Naive thymus-derived CD4-positive, alpha-beta T cell (primary cell): ENCODE measurements around the gene CALML6. TPM values are rescaled to one million over a fixed set of nuclear protein-coding genes. Genes with fewer than 3 reads are reported as not detected.

ENCODE experiments used
- ATAC-seq: fragments of 150-1000 bp; cut with Tn5 transposase; 2 replicates; pipeline ENCODE4 v1.10.0; 2021; ENCODE audit warnings: mild to moderate bottlenecking, moderate library complexity
- CTCF ChIA-PET: fragments of 350-600 bp; sonication (Branson Sonifier 250); formaldehyde crosslinking; loops from one replicate; lab custom pipeline; 2021; ENCODE audit warnings: antibody characterized with exemption; lab: Charles Lee
- POLR2A ChIA-PET: fragments of 350-600 bp; sonication (Branson Sonifier 250); formaldehyde crosslinking; loops from one replicate; lab custom pipeline; 2021; ENCODE audit warnings: antibody characterized with exemption, inconsistent platforms; lab: Charles Lee
- DNase-seq, 9 donors: peaks; one replicate each; pipeline versions ENCODE4 v3.0.0 to v3.0.0-alpha.2; 2020 to 2022; ENCODE audit warnings: mixed read lengths in 1 of 9
- H3K27ac ChIP-seq: one replicate; pipeline ENCODE4 v1.7.0; 2013; ENCODE audit warnings: mild to moderate bottlenecking, low read depth, low read length, moderate library complexity
- H3K27me3 ChIP-seq, 2 donors: one replicate each; pipeline ENCODE4 v1.7.0; 2013; ENCODE audit warnings: low read length in 2 of 2, mild to moderate bottlenecking in 2 of 2, moderate library complexity in 2 of 2; ENCODE audit not compliant: control insufficient read depth in 2 of 2, insufficient read depth in 2 of 2
- H3K36me3 ChIP-seq, 3 experiments: 1 replicate in 2 of 3; 2 replicates in 1 of 3; pipeline ENCODE4 v1.7.0; 2013; ENCODE audit warnings: low read length in 3 of 3, mild to moderate bottlenecking in 3 of 3, moderate library complexity in 1 of 3; ENCODE audit not compliant: insufficient read depth in 3 of 3, control insufficient read depth in 2 of 3
- H3K4me1 ChIP-seq, 2 donors: one replicate each; pipeline ENCODE4 v1.7.0; 2013; ENCODE audit warnings: low read length in 2 of 2, mild to moderate bottlenecking in 2 of 2, moderate library complexity in 1 of 2; ENCODE audit not compliant: control insufficient read depth in 2 of 2, insufficient read depth in 2 of 2
- H3K4me3 ChIP-seq: 2 replicates; pipeline ENCODE4 v1.7.0; 2013; ENCODE audit warnings: mild to moderate bottlenecking, low read length
- H3K9me3 ChIP-seq, 3 experiments: 1 replicate in 2 of 3; 2 replicates in 1 of 3; pipeline ENCODE4 v1.7.0; 2013; ENCODE audit warnings: low read length in 3 of 3; ENCODE audit not compliant: control insufficient read depth in 2 of 3
- H3K27ac Mint-ChIP-seq, 9 donors: one replicate each; pipeline ENCODE4 v1.8.0; 2020 to 2022; ENCODE audit warnings: mixed read lengths in 9 of 9, mild to moderate bottlenecking in 8 of 9, moderate library complexity in 5 of 9, inconsistent platforms in 2 of 9
- H3K27me3 Mint-ChIP-seq, 5 donors: one replicate each; pipeline ENCODE4 v1.8.0; 2021 to 2022; ENCODE audit warnings: mixed read lengths in 5 of 5, mild to moderate bottlenecking in 1 of 5
- H3K36me3 Mint-ChIP-seq, 5 donors: one replicate each; pipeline ENCODE4 v1.8.0; 2020 to 2022; ENCODE audit warnings: mixed read lengths in 5 of 5, mild to moderate bottlenecking in 3 of 5, inconsistent platforms in 1 of 5
- H3K4me1 Mint-ChIP-seq, 7 donors: one replicate each; pipeline ENCODE4 v1.8.0; 2020 to 2022; ENCODE audit warnings: mixed read lengths in 7 of 7, mild to moderate bottlenecking in 3 of 7, inconsistent platforms in 1 of 7
- H3K4me3 Mint-ChIP-seq, 10 donors: one replicate each; pipeline ENCODE4 v1.8.0; 2020 to 2022; ENCODE audit warnings: mild to moderate bottlenecking in 10 of 10, mixed read lengths in 10 of 10, moderate library complexity in 6 of 10, inconsistent platforms in 2 of 10
- H3K9me3 Mint-ChIP-seq, 11 donors: one replicate each; pipeline ENCODE4 v1.8.0; 2020 to 2022; ENCODE audit warnings: mixed read lengths in 11 of 11, mild to moderate bottlenecking in 4 of 11, inconsistent platforms in 1 of 11, moderate library complexity in 1 of 11
- intact Hi-C, 2 donors: fragments of 100-400 bp; cut with micrococcal nuclease; formaldehyde crosslinking; loops; one replicate each; pipeline ENCODE4 v1.15.1; 2023
- polyA plus RNA-seq, 2 donors: library from polyadenylated mRNA; unstranded; fragments of 300-500 nt; fragmentation: Illumina TruSeq; gene quantifications; one replicate each; pipeline ENCODE4 v1.2.3, GENCODE V29; 2021
- total RNA-seq, 6 experiments: library from RNA in 5 of 6; stranded (reverse) in 5 of 6; gene quantifications; 1 replicate in 5 of 6; 2 replicates in 1 of 6; pipeline ENCODE4 v1.2.3 and lab custom pipeline; 2021 to 2026

CALML6 gene
- total and polyA plus RNA-seq, 7 experiments from 2014 or later = 0.94 to 2.5 (median 1.4) TPM; not detected in 3

GRCh38 chr1:1926346-1926811 lies 11.3 kb downstream of the CALML6 start:
- no peaks in the 10 kb centered on the region for H3K4me1 ChIP-seq
- Mint-ChIP-seq H3K4me1 (no peaks in the 10 kb centered on the region), H3K27ac (no peak overlapping the region), H3K27me3 (no peaks in the 10 kb centered on the region), H3K4me3 (no peak overlapping the region), H3K36me3 (no peaks in the 10 kb centered on the region), H3K9me3 (no peaks in the 10 kb centered on the region)
- H3K27ac ChIP-seq = no peak overlapping the region
- ATAC-seq = no peak
- no peaks in the 10 kb centered on the region for H3K27me3 ChIP-seq
- no peak overlapping the region for H3K4me3 ChIP-seq
- no peak for DNase-seq
- ChIA-PET CTCF (no interaction called here), POLR2A (no interaction called here)
- no peaks in the 10 kb centered on the region for H3K9me3 ChIP-seq
- no peaks in the 10 kb centered on the region for H3K36me3 ChIP-seq
- intact Hi-C loops = no loop called here

GRCh38 chr1:1926886-1927660 lies 12.0 kb downstream of the CALML6 start:
- CTCF ChIA-PET = no interaction called here
- no peak overlapping the region for H3K27ac Mint-ChIP-seq
- Histone ChIP-seq H3K27me3 (no peaks in the 10 kb centered on the region), H3K36me3 (no peaks in the 10 kb centered on the region), H3K9me3 (no peaks in the 10 kb centered on the region), H3K4me1 (no peaks in the 10 kb centered on the region), H3K27ac (no peak overlapping the region), H3K4me3 (no peak overlapping the region)
- POLR2A ChIA-PET = no interaction called here
- no peak overlapping the region for H3K4me3 Mint-ChIP-seq
- intact Hi-C loops = no loop called here
- no peaks in the 10 kb centered on the region for H3K9me3 Mint-ChIP-seq
- H3K36me3 Mint-ChIP-seq = no peaks in the 10 kb centered on the region
- ATAC-seq (no peak), DNase-seq (no peak)
- H3K4me1 Mint-ChIP-seq = no peaks in the 10 kb centered on the region
- H3K27me3 Mint-ChIP-seq = no peaks in the 10 kb centered on the region

DNA sequence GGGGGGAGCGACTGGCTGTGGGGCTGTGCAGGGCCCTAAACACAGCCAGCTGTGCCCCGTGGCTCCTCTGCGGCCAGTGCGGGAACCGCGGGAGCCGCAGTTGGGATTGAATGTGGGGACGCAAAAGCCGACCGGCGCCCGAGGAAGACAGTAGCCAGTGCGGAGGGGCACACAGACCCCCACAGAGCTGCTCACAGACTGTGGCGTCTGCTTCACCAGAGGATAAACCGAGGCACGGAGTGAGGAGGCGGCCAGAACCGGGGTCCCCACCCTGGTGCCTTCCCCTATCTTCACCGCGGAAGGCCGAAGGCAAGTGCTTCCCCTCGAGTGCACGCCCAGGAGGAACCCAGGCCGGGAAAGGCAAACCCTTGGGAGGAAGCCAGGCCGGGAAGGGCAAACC lies 12.7 kb downstream of the CALML6 start:
- intact Hi-C loops = no loop called here
- DNase-seq (no peak), ATAC-seq (no peak)
- H3K4me1 ChIP-seq = no peaks in the 10 kb centered on the region
- no peak overlapping the region for H3K4me3 ChIP-seq
- H3K27ac ChIP-seq = no peak overlapping the region
- Mint-ChIP-seq H3K9me3 (no peaks in the 10 kb centered on the region), H3K4me1 (no peaks in the 10 kb centered on the region), H3K36me3 (no peaks in the 10 kb centered on the region), H3K27ac (no peak overlapping the region), H3K27me3 (no peaks in the 10 kb centered on the region), H3K4me3 (no peak overlapping the region)
- H3K9me3 ChIP-seq = no peaks in the 10 kb centered on the region
- H3K27me3 ChIP-seq = no peaks in the 10 kb centered on the region
- ChIA-PET CTCF (no interaction called here), POLR2A (no interaction called here)
- H3K36me3 ChIP-seq = no peaks in the 10 kb centered on the region

DNA sequence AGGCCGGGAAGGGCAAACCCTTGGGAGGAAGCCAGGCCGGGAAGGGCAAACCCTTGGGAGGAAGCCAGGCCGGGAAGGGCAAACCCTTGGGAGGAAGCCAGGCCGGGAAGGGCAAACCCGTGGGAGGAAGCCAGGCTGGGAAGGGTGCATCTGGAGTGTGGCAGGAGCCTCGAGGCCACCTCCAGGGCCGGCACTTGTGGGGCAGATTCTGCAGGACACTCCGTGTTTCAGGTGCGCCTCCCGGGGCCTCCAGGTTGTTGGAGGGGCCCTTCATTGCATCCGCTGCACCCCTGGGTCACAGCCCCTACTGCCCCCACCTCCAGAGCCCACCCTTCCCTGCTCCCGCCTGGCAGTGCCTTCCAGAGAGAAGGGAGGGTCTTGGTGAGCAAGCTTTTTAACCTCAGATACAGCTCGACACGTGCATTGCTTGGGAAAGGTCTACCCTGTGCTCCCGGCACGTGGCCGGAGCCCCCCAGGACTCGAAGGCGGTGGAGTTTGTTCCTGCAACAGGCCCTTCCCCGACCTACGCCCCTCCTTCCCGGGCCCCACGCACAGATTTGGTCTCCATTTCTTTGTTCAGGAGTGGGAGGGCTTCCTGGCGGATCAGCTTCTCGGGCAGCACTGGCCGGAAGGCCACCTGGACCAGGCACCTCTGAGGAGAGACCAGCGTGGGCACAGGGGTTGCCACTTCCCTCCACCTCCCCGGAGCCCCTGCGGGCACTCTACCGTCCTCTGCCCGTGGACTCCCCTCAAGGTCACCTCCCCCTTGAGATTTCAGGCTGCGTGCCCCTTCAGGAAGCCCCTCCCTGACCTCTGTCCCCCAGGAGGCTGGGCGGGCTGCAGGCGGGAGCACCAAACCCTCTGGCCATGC lies 13.4 kb downstream of the CALML6 start:
- intact Hi-C loops = no loop called here
- no peaks in the 10 kb centered on the region for H3K9me3 ChIP-seq
- DNase-seq = no peak
- no peaks in the 10 kb centered on the region for H3K27me3 ChIP-seq
- no peaks in the 10 kb centered on the region for H3K4me1 Mint-ChIP-seq
- H3K36me3 Mint-ChIP-seq = no peaks in the 10 kb centered on the region
- H3K4me3 Mint-ChIP-seq = no peak overlapping the region
- ChIA-PET POLR2A (no interaction called here), CTCF (no interaction called here)
- no peak overlapping the region for H3K27ac Mint-ChIP-seq
- no peaks in the 10 kb centered on the region for H3K36me3 ChIP-seq
- no peaks in the 10 kb centered on the region for H3K4me1 ChIP-seq
- H3K4me3 ChIP-seq = no peak overlapping the region
- H3K9me3 Mint-ChIP-seq = peaks cover 0 to 1% (median 0%) of the 10 kb centered on the region in 11 donors
- no peak for ATAC-seq
- H3K27me3 Mint-ChIP-seq = no peaks in the 10 kb centered on the region
- H3K27ac ChIP-seq = no peak overlapping the region

- H3K4me1 Mint-ChIP-seq = no peaks in the 10 kb centered on the region
- H3K36me3 Mint-ChIP-seq = peaks cover 0 to 2% (median 0%) of the 10 kb centered on the region in 5 donors
- H3K27ac ChIP-seq = no peak overlapping the region
- DNase-seq (no peak), ATAC-seq (no peak)
- CTCF ChIA-PET = no interaction called here
- H3K36me3 ChIP-seq = no peaks in the 10 kb centered on the region
- H3K4me3 Mint-ChIP-seq = no peak overlapping the region
- H3K4me1 ChIP-seq = no peaks in the 10 kb centered on the region
- POLR2A ChIA-PET = no interaction called here
- no peak overlapping the region for H3K27ac Mint-ChIP-seq
- intact Hi-C loops = no loop called here
- no peaks in the 10 kb centered on the region for H3K27me3 ChIP-seq
- no peaks in the 10 kb centered on the region for H3K27me3 Mint-ChIP-seq
- H3K9me3 Mint-ChIP-seq = peaks cover 0 to 5% (median 0%) of the 10 kb centered on the region in 11 donors
- H3K9me3 ChIP-seq = no peaks in the 10 kb centered on the region
- H3K4me3 ChIP-seq = no peak overlapping the region
These were observed 14.1 kb downstream of the CALML6 start for GRCh38 chr1:1929102-1929638.

DNA sequence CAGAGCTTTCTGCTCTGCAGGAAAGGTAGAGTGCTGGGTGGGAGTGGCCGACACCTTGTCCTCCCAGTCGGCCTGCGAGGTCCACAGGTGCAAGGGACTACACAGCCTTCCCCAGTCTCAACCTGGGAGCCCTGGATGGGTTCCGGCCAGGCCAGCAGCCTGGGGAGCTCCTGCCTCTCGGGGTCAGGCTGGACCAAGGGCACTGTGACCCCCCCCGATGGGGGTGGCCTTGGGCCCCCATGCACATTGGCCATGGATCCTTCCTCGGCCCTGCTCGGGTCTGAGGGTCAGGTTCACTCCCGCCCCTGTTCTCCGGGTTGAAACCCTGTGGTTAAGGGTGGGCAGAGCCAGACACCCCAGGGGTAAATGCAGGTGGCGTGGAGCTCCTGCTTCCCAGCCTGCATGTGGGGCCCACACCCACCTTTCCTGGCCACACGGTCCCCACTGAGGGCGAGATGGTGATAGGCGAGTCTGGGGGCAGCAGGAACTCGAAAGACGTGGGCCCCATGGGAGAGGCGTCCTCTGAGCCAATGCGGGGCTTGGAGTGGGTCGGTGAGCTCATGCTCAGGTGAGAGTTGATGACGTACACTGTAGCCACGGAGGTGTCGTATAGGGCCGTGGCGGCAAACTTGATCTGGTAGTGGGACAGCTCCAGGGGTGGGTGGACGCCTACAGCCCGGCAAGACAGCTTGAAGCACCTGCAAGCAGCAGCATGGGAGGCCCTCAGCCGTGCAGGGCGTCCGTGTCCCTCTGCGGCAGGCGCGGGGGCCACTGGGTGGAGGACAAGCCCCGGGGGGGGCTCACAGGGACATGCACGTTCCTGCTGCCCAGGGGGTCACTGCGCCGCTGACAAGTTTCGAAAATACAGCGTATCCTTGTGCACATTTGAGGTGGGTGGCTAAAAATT lies 14.8 kb downstream of the CALML6 start:
- CTCF ChIA-PET = no interaction called here

More for the DNA sequence above, 14.8 kb downstream of the CALML6 start:
- ATAC-seq = no peak
- Histone ChIP-seq H3K27me3 (no peaks in the 10 kb centered on the region), H3K4me3 (no peak overlapping the region), H3K27ac (no peak overlapping the region), H3K4me1 (no peaks in the 10 kb centered on the region), H3K36me3 (no peaks in the 10 kb centered on the region), H3K9me3 (no peaks in the 10 kb centered on the region)
- no peak overlapping the region for H3K4me3 Mint-ChIP-seq
- H3K27ac Mint-ChIP-seq = no peak overlapping the region
- H3K9me3 Mint-ChIP-seq = peaks cover 0 to 12% (median 0%) of the 10 kb centered on the region in 11 donors
- H3K27me3 Mint-ChIP-seq = no peaks in the 10 kb centered on the region
- DNase-seq = no peak
- POLR2A ChIA-PET = no interaction called here
- H3K4me1 Mint-ChIP-seq = no peaks in the 10 kb centered on the region
- peaks cover 0 to 7% (median 0%) of the 10 kb centered on the region in 5 donors for H3K36me3 Mint-ChIP-seq
- intact Hi-C loops = no loop called here
